Esophagus squamous epithelium (tissue), 4 donors: ENCODE results near the gene CDH2.

Experiments used
- CTCF ChIP-seq, 6 experiments: fragments of 450-650 bp in 4 of 6; fragments of 200-600 bp in 2 of 6; sonication (generic) in 2 of 6; IDR thresholded peaks; one replicate each; pipeline ENCODE4 v1.5.1; 2016 to 2019; ENCODE audit warnings: antibody characterized with exemption in 6 of 6, mild to moderate bottlenecking in 4 of 6, moderate library complexity in 4 of 6
- POLR2A ChIP-seq, 4 donors: fragments of 450-650 bp; IDR thresholded peaks; one replicate each; pipeline ENCODE4 v1.6.1; 2017; ENCODE audit warnings: antibody characterized with exemption in 4 of 4, mild to moderate bottlenecking in 4 of 4, moderate library complexity in 3 of 4

GRCh38 chr18:28040211-28040610 is 136.7 kb downstream of the CDH2 start:
- TF ChIP-seq CTCF (IDR thresholded peaks at IDR 0.05) (no peak), POLR2A (IDR thresholded peaks at IDR 0.05) (no peak)
